HG03280 (cell line): ENCODE data around the gene LEAP2.
"Not testable (repeated sequence)": the region's sequence is repeated elsewhere in the genome, so short reads cannot be mapped to it uniquely, and the experiment has no call there.

Experiments used
- ATAC-seq: cut with Tn5 transposase; IDR thresholded peaks from one replicate; pipeline ENCODE4 v1.9.1; 2021; ENCODE audit warnings: mild to moderate bottlenecking, moderate library complexity; ENCODE audit not compliant: unreplicated experiment

LEAP2 gene

DNA sequence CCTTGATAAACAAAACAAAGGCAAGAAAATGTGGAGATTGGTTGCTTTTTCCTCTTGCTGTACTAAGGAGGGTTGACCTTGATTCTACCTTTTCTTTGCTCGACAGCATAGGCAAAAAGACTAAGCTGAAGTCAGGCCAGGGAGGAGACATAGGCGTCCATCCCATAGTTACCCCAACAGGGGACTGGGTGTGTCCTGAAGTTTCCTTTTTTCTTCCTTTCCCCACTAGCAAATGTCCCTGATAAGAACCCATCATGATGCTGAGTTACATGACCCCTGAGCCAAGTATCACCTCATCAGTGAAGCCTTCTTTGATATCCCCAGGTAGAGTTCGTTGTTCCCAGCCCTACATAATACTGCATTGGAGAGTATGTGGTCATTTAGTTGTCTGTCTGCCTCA, 33.2 kb upstream of the LEAP2 start:
- ATAC-seq: no peak

DNA sequence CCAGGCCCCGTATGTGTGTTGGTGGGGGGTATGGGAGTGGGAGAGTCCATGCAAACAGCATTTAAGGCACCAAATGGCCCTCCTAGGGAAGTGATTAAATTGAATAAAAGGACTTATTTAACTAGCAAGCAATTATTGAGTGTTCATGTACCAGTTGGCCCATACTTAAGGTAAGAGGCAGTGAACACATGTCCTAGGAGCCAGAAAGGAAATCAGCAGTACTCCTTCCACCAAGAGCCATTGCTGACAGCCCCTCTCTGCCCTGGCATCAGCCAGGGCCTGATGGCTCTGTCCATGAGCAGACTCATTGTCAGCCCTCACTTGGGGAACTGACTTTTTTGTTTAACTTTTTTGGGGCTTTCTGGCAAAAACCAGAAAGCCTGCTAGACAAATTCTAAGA, 32.6 kb upstream of the LEAP2 start:
- no peak for ATAC-seq

DNA sequence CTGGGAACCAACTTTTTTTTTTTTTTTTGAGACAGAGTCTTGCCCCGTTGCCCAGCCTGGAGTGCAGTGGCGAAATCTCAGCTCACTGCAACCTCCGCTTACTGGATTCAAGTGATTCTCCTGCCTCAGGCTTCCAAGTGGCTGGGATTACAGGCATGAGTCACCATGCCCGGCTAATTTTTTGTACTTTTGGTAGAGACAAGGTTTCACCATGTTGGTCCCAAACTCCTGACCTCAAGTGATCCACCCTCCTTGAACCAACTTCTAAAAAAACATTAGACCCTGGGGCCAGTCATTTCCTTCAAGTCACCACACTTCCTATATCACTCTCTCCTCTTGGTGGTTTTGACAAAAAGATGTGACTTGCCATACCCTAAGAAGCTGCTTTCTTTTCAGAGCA, 32.2 kb upstream of the LEAP2 start:
- no peak for ATAC-seq

DNA sequence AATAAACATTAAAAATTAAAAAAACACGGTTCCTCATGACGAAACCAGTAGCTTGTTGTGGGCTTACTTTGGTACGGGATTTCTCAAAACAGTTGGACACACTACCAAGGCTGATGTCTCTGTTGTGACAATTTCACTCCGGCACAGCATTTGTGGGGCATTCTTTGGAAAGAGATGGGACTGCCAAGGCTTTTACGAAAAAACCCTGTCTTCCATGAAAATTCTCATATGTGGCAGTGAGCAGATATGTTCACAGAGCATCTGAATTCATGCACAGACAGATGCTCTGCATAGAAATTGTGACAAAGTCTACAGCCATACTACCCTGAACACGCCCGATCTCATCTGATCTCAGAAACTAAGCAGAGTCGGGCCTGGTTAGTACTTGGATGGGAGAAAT, 25.2 kb upstream of the LEAP2 start:
- no peak for ATAC-seq

DNA sequence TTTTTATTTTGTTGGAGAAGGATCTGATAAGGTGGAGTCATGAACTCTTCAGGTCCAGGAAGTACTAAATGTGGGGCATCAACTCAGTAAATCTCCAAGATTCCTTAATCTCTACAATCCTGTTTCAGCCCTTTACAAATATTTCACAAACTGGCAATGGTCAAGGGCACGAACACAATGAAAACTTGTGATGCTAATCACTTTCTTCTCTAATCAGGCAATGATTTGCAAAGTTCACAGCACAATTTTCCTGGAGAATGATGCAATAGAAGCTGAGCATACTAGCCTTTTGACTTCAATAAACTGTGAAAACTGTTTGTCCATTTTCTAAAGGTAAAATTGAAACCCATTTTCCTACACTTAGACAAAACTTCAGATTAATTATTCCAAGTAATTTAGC, 24.1 kb upstream of the LEAP2 start:
- ATAC-seq: no peak

DNA sequence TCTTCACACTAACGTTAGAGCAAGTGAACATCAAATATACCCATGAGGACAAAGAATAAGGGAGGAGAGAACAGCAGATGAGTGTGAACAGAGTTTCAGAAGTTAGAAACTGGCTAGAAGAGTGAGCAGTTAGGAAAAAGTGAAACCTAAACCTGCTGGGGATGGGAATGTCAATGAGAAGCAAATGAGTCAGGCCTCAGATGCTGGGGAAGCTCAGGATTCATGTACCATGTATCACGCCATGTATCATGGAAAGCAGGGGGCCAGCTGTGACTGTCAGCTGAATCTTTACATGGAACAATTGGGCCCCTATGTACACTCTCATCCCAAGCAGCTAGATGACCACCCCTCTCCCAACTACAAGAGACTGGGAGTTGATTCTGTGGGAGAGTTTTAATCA, 23.4 kb upstream of the LEAP2 start:
- no peak for ATAC-seq

DNA sequence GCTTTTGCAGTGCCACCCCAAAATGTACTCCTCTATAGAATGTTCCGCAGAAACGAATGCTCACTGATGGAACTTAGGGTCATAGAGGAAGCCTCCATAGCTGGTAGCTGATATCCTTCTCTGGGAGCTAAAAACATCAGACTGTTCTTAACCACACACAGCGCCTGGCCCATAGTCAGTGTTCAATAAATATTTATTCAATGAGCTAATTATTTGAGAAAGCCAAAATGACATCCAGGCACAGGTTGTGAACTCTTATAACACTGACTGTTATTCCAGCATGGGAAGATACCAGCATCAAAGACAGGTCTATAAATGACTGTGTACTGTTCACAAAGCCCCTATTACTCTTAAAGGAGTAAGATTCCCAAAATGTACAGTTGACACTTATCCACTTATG, 20.1 kb upstream of the LEAP2 start:
- ATAC-seq: no peak

DNA sequence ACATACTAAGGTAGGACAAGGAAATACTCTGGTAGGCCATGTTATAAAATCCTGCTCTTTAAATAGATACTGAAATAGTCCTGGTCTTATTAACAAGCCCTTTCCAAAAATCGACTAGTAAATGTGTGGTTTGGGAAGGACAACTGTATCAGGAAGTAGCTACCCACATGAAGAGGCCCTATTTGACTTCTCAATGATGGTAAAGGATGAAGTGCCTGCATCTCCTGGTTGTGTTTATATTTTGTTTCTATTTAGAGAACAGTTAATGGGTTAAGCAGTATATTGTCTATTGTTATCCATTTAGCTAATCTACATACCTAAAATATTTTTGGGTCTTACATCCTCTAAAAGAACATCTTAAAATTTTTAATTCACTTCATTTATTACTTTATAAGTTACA, 19.7 kb upstream of the LEAP2 start:
- no peak for ATAC-seq

DNA sequence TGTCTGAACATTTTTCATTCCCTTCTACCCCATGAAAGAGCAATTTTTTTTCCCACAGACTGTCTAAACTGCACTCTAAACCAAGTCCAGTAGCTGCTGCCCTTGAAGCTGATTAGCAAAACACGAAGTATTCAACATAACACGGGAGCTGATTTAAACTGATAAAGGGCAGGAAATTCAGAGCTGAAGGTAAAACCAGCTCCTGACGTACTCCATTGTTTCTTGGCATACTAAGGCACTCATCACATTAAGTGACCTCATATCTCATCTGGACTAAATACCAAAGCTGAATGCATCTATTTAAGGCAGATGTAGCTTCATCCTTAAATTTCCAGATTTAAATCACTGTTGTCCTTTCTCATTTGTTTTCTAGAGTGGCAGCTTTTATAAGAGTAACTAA, 19.2 kb upstream of the LEAP2 start:
- ATAC-seq: no peak

DNA sequence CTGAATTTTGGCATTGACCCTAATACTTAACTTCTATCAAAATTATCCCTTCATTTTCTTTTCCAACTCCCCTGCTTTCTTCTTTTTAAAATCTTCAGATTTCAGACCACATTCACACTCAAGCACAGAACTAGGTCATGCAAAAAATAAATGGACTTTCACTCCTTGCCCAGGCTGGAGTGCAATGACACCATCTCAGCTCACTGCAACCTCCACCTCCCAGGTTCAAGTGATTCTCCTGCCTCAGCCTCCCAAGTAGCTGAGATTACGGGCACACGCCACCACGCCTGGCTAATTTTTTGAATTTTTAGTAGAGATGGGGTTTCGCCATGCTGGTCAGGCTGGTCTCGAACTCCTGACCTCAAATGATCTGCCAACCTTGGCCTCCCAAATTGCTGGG, 18.5 kb upstream of the LEAP2 start:
- not testable (repeated sequence) for ATAC-seq

DNA sequence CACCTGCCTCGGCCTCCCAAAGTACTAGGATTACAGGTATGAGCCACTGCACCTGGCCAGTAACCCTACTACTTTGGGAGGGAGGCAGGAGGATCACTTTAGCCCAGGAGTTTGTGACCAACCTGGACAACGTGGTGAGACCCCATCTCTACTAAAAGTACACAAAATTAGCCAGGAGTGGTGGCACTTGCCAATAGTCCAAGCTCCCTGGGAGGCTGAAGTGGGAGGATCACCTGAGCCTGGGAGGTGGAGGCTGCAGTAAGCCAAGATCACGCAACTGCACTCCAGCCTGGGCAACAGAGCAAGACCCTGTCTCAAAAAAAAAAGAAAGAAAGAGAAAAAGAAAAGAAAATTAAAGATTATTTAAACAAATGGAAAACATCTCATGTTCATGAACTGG, 17.5 kb upstream of the LEAP2 start:
- ATAC-seq: no peak

DNA sequence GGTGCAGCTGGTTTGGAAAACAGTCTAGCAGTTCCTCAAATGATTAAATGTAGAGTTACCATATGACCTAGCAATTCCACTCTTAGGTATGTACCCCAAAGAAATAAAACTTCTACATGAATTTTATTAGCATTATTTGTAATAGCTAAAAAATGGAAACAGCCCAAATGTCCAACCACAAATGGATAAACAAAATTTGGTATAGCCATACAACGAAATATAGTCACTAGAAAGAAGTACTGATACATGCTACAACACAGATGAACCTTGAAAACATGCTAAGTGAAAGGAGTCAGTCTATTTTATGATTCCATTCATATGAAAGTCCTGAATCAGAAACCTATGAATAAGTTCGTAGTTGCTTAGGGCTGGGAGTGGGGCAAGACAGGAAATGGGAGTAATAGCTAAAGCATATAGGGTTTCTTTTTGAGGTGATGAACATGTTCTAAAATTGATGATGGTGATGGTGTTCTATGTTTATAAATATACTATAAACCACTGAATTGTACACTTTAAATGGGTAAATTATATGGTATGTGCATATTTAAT, 13.5 kb upstream of the LEAP2 start:
- no peak for ATAC-seq

DNA sequence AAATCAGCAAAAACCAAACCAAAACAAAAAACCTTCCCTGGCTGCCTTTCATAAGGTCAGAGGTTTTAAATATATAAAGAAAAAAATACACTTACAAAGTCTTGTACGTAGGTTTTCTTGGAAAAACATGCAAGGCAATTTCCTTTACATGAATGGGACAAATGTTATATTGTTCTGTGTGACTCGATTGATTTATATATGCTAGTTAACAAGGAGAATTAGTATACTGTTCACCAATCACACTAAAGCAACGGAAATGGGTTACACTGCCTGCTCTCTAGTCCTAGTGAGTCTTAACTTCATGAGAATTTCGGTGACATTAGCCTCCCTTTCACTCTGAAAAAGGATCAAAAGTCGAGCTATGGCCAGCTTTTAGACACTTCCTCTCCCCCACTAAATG, 12.7 kb upstream of the LEAP2 start:
- ATAC-seq: no peak

DNA sequence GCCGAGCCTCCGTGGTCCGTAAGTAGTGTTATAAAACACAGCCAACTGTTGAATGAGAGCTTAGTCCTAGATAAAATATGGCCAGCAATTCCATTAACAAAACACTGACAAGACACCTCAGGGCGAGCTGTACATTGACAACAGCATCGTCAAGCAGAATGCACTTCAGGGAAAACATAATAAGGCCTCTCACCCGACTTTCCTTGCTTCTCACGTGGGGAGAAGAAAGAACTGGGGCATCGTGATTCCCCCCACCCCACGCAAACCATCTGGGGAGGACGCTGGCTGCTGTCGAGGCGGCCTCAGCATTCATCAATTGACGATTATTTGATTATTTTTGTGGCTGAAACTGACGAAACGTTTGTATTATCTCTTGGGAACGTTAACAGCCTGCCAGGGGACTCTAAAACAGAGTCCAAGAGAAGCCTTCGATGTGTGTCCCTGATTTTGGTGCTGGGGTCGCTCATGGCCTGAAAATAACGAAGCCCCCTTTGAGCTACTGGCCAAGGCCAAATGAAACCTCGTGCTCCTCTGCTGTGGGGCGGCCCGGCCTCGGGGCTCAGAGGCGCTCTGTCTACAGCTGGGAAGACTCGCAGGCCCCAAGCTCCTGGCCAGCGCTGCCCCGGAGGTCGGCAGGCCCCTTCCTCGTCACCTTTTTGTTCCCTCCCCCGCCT, 7.7 kb upstream of the LEAP2 start:
- ATAC-seq: peak; percentile 26

DNA sequence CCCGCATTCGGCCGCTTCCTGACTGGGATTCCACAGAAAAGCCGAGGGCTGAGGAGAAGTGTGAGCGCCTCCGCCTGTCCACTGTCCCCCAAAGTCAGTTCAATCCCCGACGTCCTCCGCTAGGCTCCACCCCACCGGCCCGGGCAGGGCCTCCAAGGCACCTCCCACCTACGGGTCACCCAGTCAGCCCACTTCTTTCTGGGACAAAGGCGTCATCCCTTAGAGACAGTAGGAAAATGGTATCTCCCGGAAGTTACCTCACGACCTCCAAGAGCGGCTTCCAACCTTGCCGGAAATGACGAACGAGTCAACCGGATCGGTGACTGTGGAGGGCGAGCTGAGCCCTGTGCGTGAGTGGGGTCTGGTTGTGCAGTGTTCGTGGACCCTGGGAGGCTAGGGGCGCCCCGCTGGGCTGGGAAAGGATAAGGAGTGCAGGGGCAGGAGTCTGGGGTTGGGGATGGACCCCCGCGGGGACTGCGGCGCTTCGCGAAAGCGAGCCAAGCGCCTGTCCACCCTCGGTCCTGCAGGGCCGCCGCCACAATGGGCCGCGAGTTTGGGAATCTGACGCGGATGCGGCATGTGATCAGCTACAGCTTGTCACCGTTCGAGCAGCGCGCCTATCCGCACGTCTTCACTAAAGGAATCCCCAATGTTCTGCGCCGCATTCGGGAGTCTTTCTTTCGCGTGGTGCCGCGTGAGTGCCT, 7.0 kb upstream of the LEAP2 start, which contains the start of the genes GDF9 and UQCRQ:
Gene GDF9 (minus strand): TSS at position 128 of the 704 bp plus-strand sequence. CDS start 1,936 bp downstream, outside the sequence.
Gene UQCRQ (plus strand): TSS at position 301 of the 704 bp plus-strand sequence. CDS start 240 bp downstream, at position 541.
- peak; percentile 99 for ATAC-seq

DNA sequence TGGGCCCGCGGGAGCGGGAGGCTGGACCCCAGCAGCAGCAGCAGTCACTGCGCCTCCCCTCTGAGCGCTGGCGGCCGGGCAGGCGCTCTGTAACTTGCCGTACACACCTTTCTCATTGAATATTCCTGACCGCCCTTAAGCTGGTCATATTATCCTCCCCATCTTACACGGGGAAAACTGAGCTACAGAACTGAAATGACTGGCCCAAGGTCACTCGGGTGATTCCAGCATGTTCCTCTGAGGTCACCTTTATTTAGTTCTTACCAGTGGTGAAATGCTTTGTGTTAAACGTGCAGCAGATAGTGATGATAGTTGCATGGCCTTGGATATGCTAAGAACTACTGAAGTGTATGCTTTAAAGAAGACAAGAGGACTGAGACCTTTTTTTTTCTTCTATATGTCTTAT, 6.4 kb upstream of the LEAP2 start:
- ATAC-seq: peak; percentile 22

DNA sequence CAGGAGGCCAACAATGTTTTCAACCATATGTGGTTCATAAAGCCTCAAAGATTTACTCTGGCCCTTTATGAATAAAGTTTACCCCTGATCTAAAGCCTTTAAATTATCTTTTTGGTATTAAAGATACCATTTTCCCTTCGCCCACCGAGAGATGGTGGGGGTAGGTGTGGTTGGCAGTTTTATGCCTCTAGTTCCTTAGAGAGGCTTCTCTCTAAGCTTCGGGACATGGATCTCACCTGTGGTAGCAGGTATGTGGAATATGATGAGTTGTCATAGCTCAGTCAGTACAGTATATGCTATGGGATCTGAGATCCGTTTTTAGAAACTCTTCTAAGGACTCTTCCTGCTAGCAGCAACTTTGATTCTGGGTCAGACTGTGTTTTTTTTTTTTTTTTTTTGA, 4.7 kb upstream of the LEAP2 start:
- no peak for ATAC-seq

DNA sequence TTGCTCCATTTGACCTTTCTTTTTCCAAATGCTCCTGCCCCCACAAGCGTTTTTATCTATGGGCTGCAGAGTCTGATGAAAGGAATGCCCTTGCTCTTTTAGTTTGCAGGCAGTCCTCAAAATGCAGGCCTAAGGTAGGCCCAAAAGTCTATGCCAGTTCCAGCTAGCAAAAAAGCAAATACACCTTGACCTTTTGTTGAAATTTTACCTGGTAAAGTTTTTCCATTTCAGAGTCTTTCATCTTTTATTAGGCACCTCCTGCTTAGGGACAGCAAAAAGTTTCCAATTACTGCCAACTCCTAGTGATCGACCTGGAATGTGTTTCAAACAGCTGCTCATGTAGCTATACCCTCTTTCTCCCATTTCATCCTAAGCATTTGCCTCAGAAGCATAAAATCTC, 2.7 kb upstream of the LEAP2 start:
- ATAC-seq: no peak

DNA sequence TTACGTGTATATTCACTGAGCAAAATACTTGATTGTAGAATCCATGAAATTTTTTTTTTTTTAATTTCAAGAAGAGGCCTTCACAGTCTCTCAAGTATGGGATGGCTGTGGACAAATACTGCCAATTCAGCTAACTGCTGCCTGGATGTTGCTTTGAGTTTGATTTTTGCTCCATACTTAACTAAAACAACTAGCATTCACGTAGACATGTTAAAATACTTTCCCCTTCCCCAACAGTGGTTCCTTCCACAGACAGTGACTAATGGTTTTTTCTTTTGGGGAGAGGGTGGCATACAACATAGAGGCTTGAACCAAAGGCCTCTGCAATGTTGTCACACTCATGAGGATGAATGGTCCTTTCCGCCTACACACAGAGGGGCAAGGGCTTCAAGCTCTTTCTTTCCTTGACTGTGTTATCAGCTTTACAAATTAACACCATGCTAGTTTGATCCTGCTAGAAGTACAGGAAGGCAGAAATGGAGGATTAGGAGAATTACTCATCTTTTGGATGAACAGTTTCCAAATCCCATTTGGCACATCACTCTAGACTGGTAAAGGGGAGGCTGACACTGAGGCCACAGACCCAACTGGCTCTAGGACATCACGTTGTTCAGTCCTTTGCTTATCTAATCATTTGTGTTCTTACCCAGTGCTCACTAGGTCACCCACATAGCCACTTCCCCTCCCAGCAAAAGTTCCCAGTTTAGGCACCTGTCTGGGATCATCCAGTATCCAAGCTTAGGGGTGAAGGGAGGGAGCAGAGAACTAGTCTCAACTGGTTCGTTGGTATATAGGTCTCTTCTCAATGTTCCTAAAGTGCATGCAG, 1.8 kb upstream of the LEAP2 start:
- no peak for ATAC-seq

DNA sequence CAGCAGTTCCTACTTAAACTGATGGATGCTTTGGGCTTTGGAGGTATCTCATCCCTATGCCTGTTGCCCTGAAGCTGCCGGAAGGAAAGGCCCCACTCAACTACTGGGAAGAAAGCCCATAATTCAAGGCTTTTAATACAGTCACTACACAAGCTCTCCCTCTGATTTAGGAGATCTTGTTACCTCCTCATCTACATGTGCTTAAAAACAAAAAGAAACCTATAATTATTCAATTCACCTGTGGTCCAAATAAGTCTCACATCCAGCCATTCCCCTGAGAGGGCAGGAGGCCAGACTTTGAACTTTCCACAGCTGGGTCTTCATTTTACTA, 715 bp upstream of the LEAP2 start:
- no peak for ATAC-seq

DNA sequence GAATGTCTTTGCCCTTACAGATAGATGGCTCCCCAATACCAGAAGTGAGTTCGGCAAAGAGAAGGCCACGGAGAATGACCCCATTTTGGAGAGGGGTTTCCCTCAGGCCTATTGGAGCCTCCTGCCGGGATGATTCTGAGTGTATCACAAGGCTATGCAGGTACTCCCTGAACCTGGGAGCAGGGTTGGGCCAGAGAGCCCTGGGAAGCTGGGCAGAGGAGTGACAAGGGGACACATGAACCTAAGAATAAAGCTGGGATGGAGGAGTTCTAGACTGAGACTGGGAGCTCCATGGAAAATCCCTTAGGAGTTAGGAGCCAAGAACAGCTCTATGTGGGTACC, 433 bp downstream of the LEAP2 start:
- no peak for ATAC-seq
